HepG2 (cell line): Measurements from ENCODE around the gene SPA17. TPM values are rescaled to one million over a fixed set of nuclear protein-coding genes. Genes with fewer than 3 reads are reported as not detected.

Experiments used
- ATAC-seq: fragments of 200-7000 bp; cut with Tn5 transposase; 3 replicates; pipeline ENCODE4 v1.9.1; 2020; ENCODE audit warnings: mild to moderate bottlenecking, moderate library complexity
- BruUV-seq: library from RNA; stranded (reverse); fragments of 400-500 nt; replicated peaks from 2 replicates; lab custom pipeline; 2021; lab: Mats Ljungman, UMichigan
- CTCF ChIA-PET: fragments of 300-600 bp; formaldehyde crosslinking; extraction: SDS; loops from one replicate; lab custom pipeline; 2021; ENCODE audit warnings: low total read pairs, inconsistent platforms, low intra/inter-chr PET ratio; lab: Yijun Ruan, JAX
- POLR2A ChIA-PET: fragments of 350-600 bp; sonication (Branson Sonifier 250); formaldehyde crosslinking; loops from one replicate; lab custom pipeline; 2020; ENCODE audit warnings: antibody characterized with exemption, inconsistent platforms; lab: Yijun Ruan, JAX
- DNase-seq: peaks from one replicate; pipeline ENCODE4 v3.0.0-alpha.2; 2015; ENCODE audit warnings: low spot score
- FAIRE-seq: peaks from 3 replicates; lab custom pipeline; 2011; peaks lifted over from hg19 to GRCh38; lab: Jason Lieb, UNC
- H2AFZ ChIP-seq: one replicate; pipeline ENCODE4 v1.6.1; 2011; ENCODE audit warnings: low read length, inconsistent platforms
- H3K27ac ChIP-seq: fragments of 300-600 bp; 3 replicates; pipeline ENCODE4 v1.8.0; 2011; ENCODE audit warnings: mixed run types, mild to moderate bottlenecking, mixed read lengths, low read length, inconsistent platforms; ENCODE audit not compliant: insufficient read depth; ENCODE audit errors: extremely low read length
- H3K27me3 ChIP-seq, 2 experiments: fragments of 200-600 bp in 1 of 2; 2 replicates in 1 of 2; 3 replicates in 1 of 2; pipeline versions ENCODE4 v1.6.0 to v1.8.0; 2011; ENCODE audit warnings: low read length in 2 of 2, mild to moderate bottlenecking in 2 of 2, moderate library complexity in 2 of 2, inconsistent platforms in 1 of 2; ENCODE audit not compliant: insufficient read depth in 2 of 2, control insufficient read depth in 1 of 2
- H3K36me3 ChIP-seq, 2 experiments: fragments of 200-600 bp in 1 of 2; replicated peaks in 1 of 2; 2 replicates in 1 of 2; 3 replicates in 1 of 2; pipeline versions ENCODE4 v1.5.1 to v1.8.0; 2011; ENCODE audit warnings: low read length in 2 of 2, inconsistent platforms in 1 of 2; ENCODE audit not compliant: insufficient read depth in 2 of 2, control insufficient read depth in 1 of 2
- H3K4me1 ChIP-seq: 2 replicates; pipeline ENCODE4 v1.5.1; 2012; ENCODE audit warnings: low read length, inconsistent platforms; ENCODE audit not compliant: insufficient read depth
- H3K4me2 ChIP-seq: 2 replicates; pipeline ENCODE4 v1.6.0; 2011; ENCODE audit warnings: low read depth, low read length, inconsistent platforms
- H3K4me3 ChIP-seq, 3 experiments: fragments of 200-600 bp in 1 of 3; sonication (generic), shearing (Covaris generic) in 1 of 3; replicated peaks in 1 of 3; 2 replicates each; pipeline ENCODE4 v1.5.1; 2011 to 2016; ENCODE audit warnings: low read length in 3 of 3, inconsistent platforms in 2 of 3, low read depth in 2 of 3, mild to moderate bottlenecking in 2 of 3, control low read depth in 1 of 3, mixed read lengths in 1 of 3; ENCODE audit not compliant: insufficient read depth in 1 of 3
- H3K79me2 ChIP-seq: one replicate; pipeline ENCODE4 v1.6.1; 2011; ENCODE audit warnings: low read length, inconsistent platforms; ENCODE audit not compliant: insufficient read depth
- H3K9ac ChIP-seq: 2 replicates; pipeline ENCODE4 v1.6.0; 2011; ENCODE audit warnings: mild to moderate bottlenecking, low read depth, low read length, inconsistent platforms; ENCODE audit not compliant: insufficient read depth
- H3K9me3 ChIP-seq: 2 replicates; pipeline ENCODE4 v1.5.1; 2012; ENCODE audit warnings: mild to moderate bottlenecking, low read length
- H4K20me1 ChIP-seq: 2 replicates; pipeline ENCODE4 v1.6.0; 2011; ENCODE audit warnings: inconsistent platforms, mild to moderate bottlenecking, low read length, moderate library complexity; ENCODE audit not compliant: insufficient read depth
- EED ChIP-seq: sonication (generic); formaldehyde crosslinking; IDR thresholded peaks from 2 replicates; pipeline ENCODE4 v1.5.0; 2020; ENCODE audit warnings: mild to moderate bottlenecking, missing genetic modification reagents
- EZH2 ChIP-seq: conservative IDR thresholded peaks from 2 replicates; pipeline ENCODE4 v1.6.1; 2012; ENCODE audit warnings: mild to moderate bottlenecking, low read depth, low read length, moderate library complexity
- NR2C2 ChIP-seq: sonication (generic); formaldehyde crosslinking; IDR thresholded peaks from 2 replicates; pipeline ENCODE4 v1.4.0; 2020; ENCODE audit warnings: missing genetic modification reagents, mild to moderate bottlenecking, moderate library complexity, borderline replicate concordance
- RELA ChIP-seq: sonication (generic); formaldehyde crosslinking; IDR thresholded peaks from 2 replicates; pipeline ENCODE4 v1.4.0; 2020; ENCODE audit warnings: missing genetic modification reagents
- ZNF570 ChIP-seq: sonication (generic); formaldehyde crosslinking; IDR thresholded peaks from 2 replicates; pipeline ENCODE4 v1.4.0; 2020; ENCODE audit warnings: mild to moderate bottlenecking, missing genetic modification reagents, borderline replicate concordance
- ZUFSP ChIP-seq: sonication (generic); formaldehyde crosslinking; IDR thresholded peaks from 2 replicates; pipeline ENCODE4 v1.9.0; 2021; ENCODE audit warnings: missing genetic modification reagents, mild to moderate bottlenecking, borderline replicate concordance
- WGBS: methylation state at CpG from one replicate; pipeline ENCODE4 v1.1.6; 2017; ENCODE audit warnings: low lambda C conversion rate; 5-methylcytosine and 5-hydroxymethylcytosine counted together
- in situ Hi-C: cut with HindIII; loops from 2 replicates; pipeline ENCODE4 v1.10.0; 2017; ENCODE audit warnings: low pct_unique_long_range_greater_than_20kb; ENCODE audit not compliant: extremely low pct_ligation_motif_present
- intact Hi-C: fragments of 100-400 bp; cut with micrococcal nuclease; formaldehyde crosslinking; loops from one replicate; pipeline ENCODE4 v1.10.0; 2022; ENCODE audit not compliant: unreplicated experiment
- polyA plus RNA-seq, 8 experiments: library from polyadenylated mRNA; depleted of rRNA in 3 of 8; stranded (reverse) in 7 of 8; unstranded in 1 of 8; fragments of >200 nt; fragmentation: Illumina TruSeq in 4 of 8; extraction: Trizol in 4 of 8; gene quantifications; 2 replicates each; pipeline versions ENCODE4 v1.2.1 to v1.2.3, GENCODE V29; 2011 to 2016; ENCODE audit warnings: low read depth in 4 of 8, missing spikeins in 1 of 8, mixed read lengths in 1 of 8; ENCODE audit not compliant: insufficient read depth in 1 of 8
- total RNA-seq, 5 experiments: library from RNA; depleted of rRNA; stranded (reverse); fragments of >200 nt; fragmentation: Illumina TruSeq; extraction: Trizol; gene quantifications; 2 replicates each; pipeline ENCODE4 v1.2.3, GENCODE V29; 2016; ENCODE audit warnings: low read depth in 1 of 5
- TF ChIP-seq, protein P1 (sequence below): sonication (generic); formaldehyde crosslinking; IDR thresholded peaks from 2 replicates; pipeline ENCODE4 v1.5.0; 2020; ENCODE audit warnings: mild to moderate bottlenecking, missing genetic modification reagents
- TF ChIP-seq, protein P2 (sequence below): sonication (generic); formaldehyde crosslinking; IDR thresholded peaks from 2 replicates; pipeline ENCODE4 v1.4.0; 2020; ENCODE audit warnings: low read depth, missing genetic modification reagents
- TF ChIP-seq, protein P3 (sequence below): sonication (generic); formaldehyde crosslinking; IDR thresholded peaks from 2 replicates; pipeline ENCODE4 v1.5.1; 2020; ENCODE audit warnings: mild to moderate bottlenecking, missing genetic modification reagents, borderline replicate concordance
- TF ChIP-seq, protein P4 (sequence below): sonication (generic); formaldehyde crosslinking; IDR thresholded peaks from 2 replicates; pipeline ENCODE4 v1.4.0; 2020; ENCODE audit warnings: mild to moderate bottlenecking, missing genetic modification reagents

The SPA17 gene
- total and polyA plus RNA-seq, 2 of the 13 experiments (the other 11 are each of a cell fraction or from before 2014, with no cell fraction given) = 4.4 to 8.4 TPM

DNA sequence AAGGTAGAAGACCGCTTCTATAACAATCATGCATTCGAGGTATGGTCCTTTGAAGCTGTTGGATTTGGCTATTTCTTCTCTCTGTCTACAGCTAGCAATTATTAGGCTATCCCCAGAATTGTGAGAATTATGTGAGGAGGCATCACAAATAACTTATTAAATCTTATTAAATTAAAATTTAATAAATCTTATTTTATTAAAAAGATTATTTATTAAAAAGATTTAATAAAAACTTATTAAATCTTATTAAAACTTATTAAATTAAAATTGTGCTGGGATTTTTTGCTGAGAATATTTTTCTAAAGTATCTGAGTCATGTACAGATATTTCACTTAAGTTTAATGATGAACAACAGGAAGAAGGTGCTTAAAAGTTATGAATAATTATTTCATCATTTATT is 7.7 kb downstream of the SPA17 start (continued):
- TF ChIP-seq, protein P1, sequence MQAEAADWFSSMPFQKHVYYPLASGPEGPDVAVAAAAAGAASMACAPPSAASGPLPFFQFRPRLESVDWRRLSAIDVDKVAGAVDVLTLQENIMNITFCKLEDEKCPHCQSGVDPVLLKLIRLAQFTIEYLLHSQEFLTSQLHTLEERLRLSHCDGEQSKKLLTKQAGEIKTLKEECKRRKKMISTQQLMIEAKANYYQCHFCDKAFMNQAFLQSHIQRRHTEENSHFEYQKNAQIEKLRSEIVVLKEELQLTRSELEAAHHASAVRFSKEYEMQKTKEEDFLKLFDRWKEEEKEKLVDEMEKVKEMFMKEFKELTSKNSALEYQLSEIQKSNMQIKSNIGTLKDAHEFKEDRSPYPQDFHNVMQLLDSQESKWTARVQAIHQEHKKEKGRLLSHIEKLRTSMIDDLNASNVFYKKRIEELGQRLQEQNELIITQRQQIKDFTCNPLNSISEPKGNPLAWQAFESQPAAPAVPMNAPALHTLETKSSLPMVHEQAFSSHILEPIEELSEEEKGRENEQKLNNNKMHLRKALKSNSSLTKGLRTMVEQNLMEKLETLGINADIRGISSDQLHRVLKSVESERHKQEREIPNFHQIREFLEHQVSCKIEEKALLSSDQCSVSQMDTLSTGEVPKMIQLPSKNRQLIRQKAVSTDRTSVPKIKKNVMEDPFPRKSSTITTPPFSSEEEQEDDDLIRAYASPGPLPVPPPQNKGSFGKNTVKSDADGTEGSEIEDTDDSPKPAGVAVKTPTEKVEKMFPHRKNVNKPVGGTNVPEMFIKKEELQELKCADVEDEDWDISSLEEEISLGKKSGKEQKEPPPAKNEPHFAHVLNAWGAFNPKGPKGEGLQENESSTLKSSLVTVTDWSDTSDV (CRISPR knock-in tag) = no peak
- TF ChIP-seq EZH2 = no peak
- TF ChIP-seq, protein P2, sequence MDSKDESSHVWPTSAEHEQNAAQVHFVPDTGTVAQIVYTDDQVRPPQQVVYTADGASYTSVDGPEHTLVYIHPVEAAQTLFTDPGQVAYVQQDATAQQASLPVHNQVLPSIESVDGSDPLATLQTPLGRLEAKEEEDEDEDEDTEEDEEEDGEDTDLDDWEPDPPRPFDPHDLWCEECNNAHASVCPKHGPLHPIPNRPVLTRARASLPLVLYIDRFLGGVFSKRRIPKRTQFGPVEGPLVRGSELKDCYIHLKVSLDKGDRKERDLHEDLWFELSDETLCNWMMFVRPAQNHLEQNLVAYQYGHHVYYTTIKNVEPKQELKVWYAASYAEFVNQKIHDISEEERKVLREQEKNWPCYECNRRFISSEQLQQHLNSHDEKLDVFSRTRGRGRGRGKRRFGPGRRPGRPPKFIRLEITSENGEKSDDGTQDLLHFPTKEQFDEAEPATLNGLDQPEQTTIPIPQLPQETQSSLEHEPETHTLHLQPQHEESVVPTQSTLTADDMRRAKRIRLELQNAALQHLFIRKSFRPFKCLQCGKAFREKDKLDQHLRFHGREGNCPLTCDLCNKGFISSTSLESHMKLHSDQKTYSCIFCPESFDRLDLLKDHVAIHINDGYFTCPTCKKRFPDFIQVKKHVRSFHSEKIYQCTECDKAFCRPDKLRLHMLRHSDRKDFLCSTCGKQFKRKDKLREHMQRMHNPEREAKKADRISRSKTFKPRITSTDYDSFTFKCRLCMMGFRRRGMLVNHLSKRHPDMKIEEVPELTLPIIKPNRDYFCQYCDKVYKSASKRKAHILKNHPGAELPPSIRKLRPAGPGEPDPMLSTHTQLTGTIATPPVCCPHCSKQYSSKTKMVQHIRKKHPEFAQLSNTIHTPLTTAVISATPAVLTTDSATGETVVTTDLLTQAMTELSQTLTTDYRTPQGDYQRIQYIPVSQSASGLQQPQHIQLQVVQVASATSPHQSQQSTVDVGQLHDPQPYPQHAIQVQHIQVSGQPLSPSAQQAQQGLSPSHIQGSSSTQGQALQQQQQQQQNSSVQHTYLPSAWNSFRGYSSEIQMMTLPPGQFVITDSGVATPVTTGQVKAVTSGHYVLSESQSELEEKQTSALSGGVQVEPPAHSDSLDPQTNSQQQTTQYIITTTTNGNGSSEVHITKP (CRISPR knock-in tag) = no peak
- no peak for TF ChIP-seq ZUFSP

DNA sequence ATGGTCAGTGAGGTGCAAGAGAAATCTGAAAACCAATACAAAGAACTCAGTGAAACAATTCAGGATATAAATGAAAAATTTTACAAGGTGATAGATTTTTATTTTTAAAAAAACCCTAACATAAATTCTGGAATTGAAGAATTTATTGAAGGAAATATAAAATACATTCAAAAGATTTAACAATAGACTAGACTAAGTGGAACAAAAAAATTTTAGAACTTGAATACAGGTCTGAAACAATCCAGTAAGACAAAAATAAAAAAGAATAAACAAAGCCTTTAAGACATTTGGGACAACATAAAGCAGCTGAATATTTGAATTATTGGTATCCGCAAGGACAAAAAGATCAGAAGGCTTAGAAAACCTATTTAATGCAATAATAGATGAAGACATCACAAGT is 8.7 kb downstream of the SPA17 start:
- Histone ChIP-seq H3K36me3 (no peaks in the 10 kb centered on the region), H3K4me1 (no peaks in the 10 kb centered on the region), H3K4me2 (no peak overlapping the region), H3K4me3 (no peak overlapping the region), H2AFZ (no peak overlapping the region), H3K9ac (no peak overlapping the region), H3K79me2 (no peaks in the 10 kb centered on the region), H3K27me3 (no peaks in the 10 kb centered on the region), H4K20me1 (no peaks in the 10 kb centered on the region), H3K9me3 (peaks cover 16% of the 10 kb centered on the region), H3K27ac (no peak overlapping the region)
- no TSS peak for BruUV-seq
- ChIA-PET CTCF (no interaction called here), POLR2A (no interaction called here)
- FAIRE-seq (no peak), DNase-seq (no peak), ATAC-seq (no peak)
- in situ Hi-C loops = no loop called here
- intact Hi-C loops = no loop called here
- WGBS = 95% methylated on average over 1 of the region's 1 CpG
- TF ChIP-seq, protein P3, sequence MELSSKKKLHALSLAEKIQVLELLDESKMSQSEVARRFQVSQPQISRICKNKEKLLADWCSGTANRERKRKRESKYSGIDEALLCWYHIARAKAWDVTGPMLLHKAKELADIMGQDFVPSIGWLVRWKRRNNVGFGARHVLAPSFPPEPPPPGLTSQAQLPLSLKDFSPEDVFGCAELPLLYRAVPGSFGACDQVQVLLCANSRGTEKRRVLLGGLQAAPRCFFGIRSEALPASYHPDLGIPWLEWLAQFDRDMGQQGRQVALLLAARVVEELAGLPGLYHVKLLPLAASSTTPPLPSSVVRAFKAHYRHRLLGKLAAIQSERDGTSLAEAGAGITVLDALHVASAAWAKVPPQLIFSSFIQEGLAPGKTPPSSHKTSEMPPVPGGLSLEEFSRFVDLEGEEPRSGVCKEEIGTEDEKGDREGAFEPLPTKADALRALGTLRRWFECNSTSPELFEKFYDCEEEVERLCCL (CRISPR knock-in tag) = no peak
- TF ChIP-seq ZNF570 (no peak), RELA (CRISPR knock-in tag) (no peak), EED (no peak), NR2C2 (CRISPR knock-in tag) (no peak)
- TF ChIP-seq, protein P4, sequence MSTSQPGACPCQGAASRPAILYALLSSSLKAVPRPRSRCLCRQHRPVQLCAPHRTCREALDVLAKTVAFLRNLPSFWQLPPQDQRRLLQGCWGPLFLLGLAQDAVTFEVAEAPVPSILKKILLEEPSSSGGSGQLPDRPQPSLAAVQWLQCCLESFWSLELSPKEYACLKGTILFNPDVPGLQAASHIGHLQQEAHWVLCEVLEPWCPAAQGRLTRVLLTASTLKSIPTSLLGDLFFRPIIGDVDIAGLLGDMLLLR (CRISPR knock-in tag) = no peak
